ENCODE measurements around the gene MT1HL1. TPM values are rescaled to one million over a fixed set of nuclear protein-coding genes. Genes with fewer than 3 reads are reported as not detected.

Gene MT1HL1
- total and polyA plus RNA-seq, 2 experiments from 2014 or later, result not detected

- TF ChIP-seq, protein P1, sequence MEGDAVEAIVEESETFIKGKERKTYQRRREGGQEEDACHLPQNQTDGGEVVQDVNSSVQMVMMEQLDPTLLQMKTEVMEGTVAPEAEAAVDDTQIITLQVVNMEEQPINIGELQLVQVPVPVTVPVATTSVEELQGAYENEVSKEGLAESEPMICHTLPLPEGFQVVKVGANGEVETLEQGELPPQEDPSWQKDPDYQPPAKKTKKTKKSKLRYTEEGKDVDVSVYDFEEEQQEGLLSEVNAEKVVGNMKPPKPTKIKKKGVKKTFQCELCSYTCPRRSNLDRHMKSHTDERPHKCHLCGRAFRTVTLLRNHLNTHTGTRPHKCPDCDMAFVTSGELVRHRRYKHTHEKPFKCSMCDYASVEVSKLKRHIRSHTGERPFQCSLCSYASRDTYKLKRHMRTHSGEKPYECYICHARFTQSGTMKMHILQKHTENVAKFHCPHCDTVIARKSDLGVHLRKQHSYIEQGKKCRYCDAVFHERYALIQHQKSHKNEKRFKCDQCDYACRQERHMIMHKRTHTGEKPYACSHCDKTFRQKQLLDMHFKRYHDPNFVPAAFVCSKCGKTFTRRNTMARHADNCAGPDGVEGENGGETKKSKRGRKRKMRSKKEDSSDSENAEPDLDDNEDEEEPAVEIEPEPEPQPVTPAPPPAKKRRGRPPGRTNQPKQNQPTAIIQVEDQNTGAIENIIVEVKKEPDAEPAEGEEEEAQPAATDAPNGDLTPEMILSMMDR (IDR thresholded peaks at IDR 0.05; ENCODE audit: poor library complexity), result no peak
- TF ChIP-seq EZH2 (IDR thresholded peaks at IDR 0.05; ENCODE audit: borderline replicate concordance) (no peak), EZH2phosphoT487 (IDR thresholded peaks at IDR 0.05; ENCODE audit: low read depth, severe bottlenecking, unreplicated experiment) (no peak)
- H3K4me1 ChIP-seq (ENCODE audit: insufficient read depth), result peaks cover 8% of the 10 kb centered on the region
- no peak for DNase-seq (ENCODE audit: low spot score)
- H3K27ac ChIP-seq, result no peak overlapping the region
- no peak overlapping the region for H2AFZ ChIP-seq
- WGBS (ENCODE audit: low lambda C conversion rate, missing lambda C conversion rate), result 88% methylated on average over 10 of the region's 10 CpGs
- H3K9me3 ChIP-seq (ENCODE audit: low read depth), result no peaks in the 10 kb centered on the region
- no peaks in the 10 kb centered on the region for H4K20me1 ChIP-seq (ENCODE audit: insufficient read depth, poor library complexity, severe bottlenecking)
- peaks cover 65% of the 10 kb centered on the region for H3K27me3 ChIP-seq
- H3K36me3 ChIP-seq (replicated peaks; ENCODE audit: insufficient read depth, low read depth), result no peaks in the 10 kb centered on the region
- H3K79me2 ChIP-seq, result no peaks in the 10 kb centered on the region
- H3K9me2 ChIP-seq (replicated peaks; ENCODE audit: insufficient read depth), result no peaks in the 10 kb centered on the region
- H3K4me3 ChIP-seq, result no peak overlapping the region
- H3K4me2 ChIP-seq, result no peak overlapping the region
These were observed 36.6 kb upstream of the MT1HL1 start for GRCh38 chr1:237040823-237041222.

DNA sequence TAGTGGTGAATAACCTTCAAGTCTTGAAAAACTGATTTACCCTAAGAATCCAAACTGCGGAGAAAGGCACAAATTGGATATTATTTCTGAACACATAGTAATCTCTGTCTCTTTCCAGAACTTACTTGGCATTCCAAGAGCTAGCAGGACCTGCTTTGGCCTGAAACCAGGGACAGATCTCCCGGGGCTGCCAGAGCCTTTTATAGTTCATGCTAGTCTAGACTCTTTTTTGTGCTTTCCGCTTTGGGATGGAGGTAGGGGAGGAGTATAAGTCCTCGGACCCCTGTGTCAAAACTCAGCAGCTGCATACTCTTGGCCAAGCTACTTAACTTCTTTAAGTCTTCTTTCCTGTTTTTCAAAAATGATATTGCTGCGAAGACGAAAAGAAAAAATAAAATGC, 34.0 kb upstream of the MT1HL1 start:
- Histone ChIP-seq H3K4me3 (no peak overlapping the region), H3K4me2 (no peak overlapping the region), H3K9me3 (ENCODE audit: low read depth) (no peaks in the 10 kb centered on the region), H3K4me1 (ENCODE audit: insufficient read depth) (peaks cover 8% of the 10 kb centered on the region), H3K27me3 (peaks cover 39% of the 10 kb centered on the region), H3K9me2 (replicated peaks; ENCODE audit: insufficient read depth) (no peaks in the 10 kb centered on the region), H3K36me3 (replicated peaks; ENCODE audit: insufficient read depth, low read depth) (no peaks in the 10 kb centered on the region), H3K27ac (no peak overlapping the region), H4K20me1 (ENCODE audit: insufficient read depth, poor library complexity, severe bottlenecking) (no peaks in the 10 kb centered on the region), H2AFZ (no peak overlapping the region), H3K79me2 (no peaks in the 10 kb centered on the region)
- TF ChIP-seq, protein P1 (IDR thresholded peaks at IDR 0.05; ENCODE audit: poor library complexity), result no peak
- TF ChIP-seq EZH2phosphoT487 (IDR thresholded peaks at IDR 0.05; ENCODE audit: low read depth, severe bottlenecking, unreplicated experiment) (no peak), EZH2 (IDR thresholded peaks at IDR 0.05; ENCODE audit: borderline replicate concordance) (no peak)
- no peak for DNase-seq (ENCODE audit: low spot score)
- WGBS (ENCODE audit: low lambda C conversion rate, missing lambda C conversion rate), result 89% methylated on average over 6 of the region's 6 CpGs

GRCh38 chr1:237035759-237036158, 31.5 kb upstream of the MT1HL1 start:
- WGBS (ENCODE audit: low lambda C conversion rate, missing lambda C conversion rate), result 94% methylated on average over 1 of the region's 1 CpG
- no peak for DNase-seq (ENCODE audit: low spot score)

More at GRCh38 chr1:237035759-237036158, 31.5 kb upstream of the MT1HL1 start:
- H3K27ac ChIP-seq, result no peak overlapping the region
- peaks cover 19% of the 10 kb centered on the region for H3K27me3 ChIP-seq
- no peaks in the 10 kb centered on the region for H3K4me1 ChIP-seq (ENCODE audit: insufficient read depth)
- H3K36me3 ChIP-seq (replicated peaks; ENCODE audit: insufficient read depth, low read depth), result no peaks in the 10 kb centered on the region
- no peak overlapping the region for H2AFZ ChIP-seq
- no peaks in the 10 kb centered on the region for H3K9me3 ChIP-seq (ENCODE audit: low read depth)
- H3K4me2 ChIP-seq, result no peak overlapping the region
- no peak overlapping the region for H3K4me3 ChIP-seq
- H4K20me1 ChIP-seq (ENCODE audit: insufficient read depth, poor library complexity, severe bottlenecking), result no peaks in the 10 kb centered on the region
- no peaks in the 10 kb centered on the region for H3K9me2 ChIP-seq (replicated peaks; ENCODE audit: insufficient read depth)
- no peaks in the 10 kb centered on the region for H3K79me2 ChIP-seq
- TF ChIP-seq EZH2 (IDR thresholded peaks at IDR 0.05; ENCODE audit: borderline replicate concordance) (no peak), EZH2phosphoT487 (IDR thresholded peaks at IDR 0.05; ENCODE audit: low read depth, severe bottlenecking, unreplicated experiment) (no peak)
- TF ChIP-seq, protein P1 (IDR thresholded peaks at IDR 0.05; ENCODE audit: poor library complexity), result no peak
